ENCODE measurements around the gene CEP112. TPM values are rescaled to one million over a fixed set of nuclear protein-coding genes. Genes with fewer than 3 reads are reported as not detected.

The CEP112 gene
- polyA plus RNA-seq, 1 donor (not counting 4 experiments of a cell fraction or from before 2014, with no cell fraction given), result 2.6 TPM

GRCh38 chr17:65978871-65979270 lies 213.1 kb downstream of the CEP112 start:
- Histone ChIP-seq H3K36me3 (ENCODE audit: control insufficient read depth in 2 of 2, extremely low read depth in 1 of 2, insufficient read depth in 2 of 2, low read length in 2 of 2) (no peaks in the 10 kb centered on the region), H4K20me1 (ENCODE audit: control insufficient read depth, extremely low read depth, insufficient read depth, low read length) (no peaks in the 10 kb centered on the region), H3K4me1 (ENCODE audit: control insufficient read depth, extremely low read depth, insufficient read depth, low read length) (no peaks in the 10 kb centered on the region), H3K9me3 (ENCODE audit: control insufficient read depth, low read depth, low read length) (no peaks in the 10 kb centered on the region), H3K4me3 (ENCODE audit: control insufficient read depth in 2 of 3, extremely low read depth in 1 of 3, insufficient read depth in 2 of 3, low read depth in 1 of 3, low read length in 3 of 3) (no peak overlapping the region), H3K79me2 (ENCODE audit: control insufficient read depth, insufficient read depth, low read length) (no peaks in the 10 kb centered on the region), H3K9me1 (ENCODE audit: control insufficient read depth, extremely low read depth, insufficient read depth, low read length) (no peaks in the 10 kb centered on the region), H3K9ac (ENCODE audit: control insufficient read depth, extremely low read depth, insufficient read depth, low read length) (no peak overlapping the region), H3K27me3 (ENCODE audit: control insufficient read depth, extremely low read depth, insufficient read depth, low read length) (no peaks in the 10 kb centered on the region), H3K4me2 (ENCODE audit: control insufficient read depth, extremely low read depth, insufficient read depth, low read depth, low read length) (no peak overlapping the region), H2AFZ (ENCODE audit: control insufficient read depth, low read length) (no peak overlapping the region), H3K27ac (ENCODE audit: control insufficient read depth, insufficient read depth, low read length) (no peak overlapping the region)
- DNase-seq (ENCODE audit: low read depth, low spot score) (no peak), FAIRE-seq (no peak)
- TF ChIP-seq, protein P1, sequence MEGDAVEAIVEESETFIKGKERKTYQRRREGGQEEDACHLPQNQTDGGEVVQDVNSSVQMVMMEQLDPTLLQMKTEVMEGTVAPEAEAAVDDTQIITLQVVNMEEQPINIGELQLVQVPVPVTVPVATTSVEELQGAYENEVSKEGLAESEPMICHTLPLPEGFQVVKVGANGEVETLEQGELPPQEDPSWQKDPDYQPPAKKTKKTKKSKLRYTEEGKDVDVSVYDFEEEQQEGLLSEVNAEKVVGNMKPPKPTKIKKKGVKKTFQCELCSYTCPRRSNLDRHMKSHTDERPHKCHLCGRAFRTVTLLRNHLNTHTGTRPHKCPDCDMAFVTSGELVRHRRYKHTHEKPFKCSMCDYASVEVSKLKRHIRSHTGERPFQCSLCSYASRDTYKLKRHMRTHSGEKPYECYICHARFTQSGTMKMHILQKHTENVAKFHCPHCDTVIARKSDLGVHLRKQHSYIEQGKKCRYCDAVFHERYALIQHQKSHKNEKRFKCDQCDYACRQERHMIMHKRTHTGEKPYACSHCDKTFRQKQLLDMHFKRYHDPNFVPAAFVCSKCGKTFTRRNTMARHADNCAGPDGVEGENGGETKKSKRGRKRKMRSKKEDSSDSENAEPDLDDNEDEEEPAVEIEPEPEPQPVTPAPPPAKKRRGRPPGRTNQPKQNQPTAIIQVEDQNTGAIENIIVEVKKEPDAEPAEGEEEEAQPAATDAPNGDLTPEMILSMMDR (optimal IDR thresholded peaks at IDR 0.05 in 1 of 3, IDR thresholded peaks at IDR 0.05 in 1 of 3, conservative IDR thresholded peaks at IDR 0.05 in 1 of 3; ENCODE audit: extremely low read depth in 1 of 3, insufficient read depth in 2 of 3, low read length in 3 of 3), result no peak
- TF ChIP-seq EZH2 (IDR thresholded peaks at IDR 0.05; ENCODE audit: low read length), result no peak
- dilution Hi-C loops (cut with MboI; ENCODE audit: extremely low pct_ligation_motif_present, low sequenced_read_pairs), result no loop called here

- no peak overlapping the region for H3K4me2 ChIP-seq (ENCODE audit: control insufficient read depth, extremely low read depth, insufficient read depth, low read depth, low read length)
- no peaks in the 10 kb centered on the region for H3K9me1 ChIP-seq (ENCODE audit: control insufficient read depth, extremely low read depth, insufficient read depth, low read length)
- H3K36me3 ChIP-seq (ENCODE audit: control insufficient read depth in 2 of 2, extremely low read depth in 1 of 2, insufficient read depth in 2 of 2, low read length in 2 of 2), result no peaks in the 10 kb centered on the region
- no peak for FAIRE-seq
- H3K27ac ChIP-seq (ENCODE audit: control insufficient read depth, insufficient read depth, low read length), result no peak overlapping the region
- no peaks in the 10 kb centered on the region for H3K9me3 ChIP-seq (ENCODE audit: control insufficient read depth, low read depth, low read length)
- no peaks in the 10 kb centered on the region for H3K27me3 ChIP-seq (ENCODE audit: control insufficient read depth, extremely low read depth, insufficient read depth, low read length)
- H2AFZ ChIP-seq (ENCODE audit: control insufficient read depth, low read length), result no peak overlapping the region
- H3K79me2 ChIP-seq (ENCODE audit: control insufficient read depth, insufficient read depth, low read length), result no peaks in the 10 kb centered on the region
- no peak for DNase-seq (ENCODE audit: low read depth, low spot score)
- TF ChIP-seq, protein P1 (optimal IDR thresholded peaks at IDR 0.05 in 1 of 3, IDR thresholded peaks at IDR 0.05 in 1 of 3, conservative IDR thresholded peaks at IDR 0.05 in 1 of 3; ENCODE audit: extremely low read depth in 1 of 3, insufficient read depth in 2 of 3, low read length in 3 of 3), result no peak
- no peak for TF ChIP-seq EZH2 (IDR thresholded peaks at IDR 0.05; ENCODE audit: low read length)
- H3K4me1 ChIP-seq (ENCODE audit: control insufficient read depth, extremely low read depth, insufficient read depth, low read length), result no peaks in the 10 kb centered on the region
- dilution Hi-C loops (cut with MboI; ENCODE audit: extremely low pct_ligation_motif_present, low sequenced_read_pairs), result no loop called here
- H4K20me1 ChIP-seq (ENCODE audit: control insufficient read depth, extremely low read depth, insufficient read depth, low read length), result no peaks in the 10 kb centered on the region
- no peak overlapping the region for H3K4me3 ChIP-seq (ENCODE audit: control insufficient read depth in 2 of 3, extremely low read depth in 1 of 3, insufficient read depth in 2 of 3, low read depth in 1 of 3, low read length in 3 of 3)
- no peak overlapping the region for H3K9ac ChIP-seq (ENCODE audit: control insufficient read depth, extremely low read depth, insufficient read depth, low read length)
Measured at GRCh38 chr17:65977041-65977440, 214.9 kb downstream of the CEP112 start.

All from keratinocyte (primary cell).